ENCODE measurements around the gene CDH13.

The CDH13 gene

GRCh38 chr16:82628088-82628423, 1.3 kb downstream of the CDH13 start:
- TF ChIP-seq POLR2AphosphoS5 (IDR thresholded peaks at IDR 0.05; ENCODE audit: low read depth, low read length) = no peak

GRCh38 chr16:82628711-82629110, 1.9 kb downstream of the CDH13 start:
- TF ChIP-seq REST (IDR thresholded peaks at IDR 0.05; ENCODE audit: insufficient read depth in 1 of 2, low read depth in 2 of 2, low read length in 2 of 2) (no peak), POLR2AphosphoS5 (IDR thresholded peaks at IDR 0.05; ENCODE audit: low read depth, low read length) (no peak), SIN3A (IDR thresholded peaks at IDR 0.05; ENCODE audit: borderline replicate concordance, insufficient read depth, low read length) (no peak), TAF1 (IDR thresholded peaks at IDR 0.05; ENCODE audit: borderline replicate concordance, insufficient read depth, low read length) (no peak), FOXP2 (optimal IDR thresholded peaks at IDR 0.05; ENCODE audit: borderline replicate concordance, extremely low read depth, extremely low read length, insufficient read depth) (no peak)

- TF ChIP-seq FOXP2 (optimal IDR thresholded peaks at IDR 0.05; ENCODE audit: borderline replicate concordance, extremely low read depth, extremely low read length, insufficient read depth) = no peak
- TF ChIP-seq POLR2AphosphoS5 (IDR thresholded peaks at IDR 0.05; ENCODE audit: low read depth, low read length) = no peak
- no peak for TF ChIP-seq SIN3A (IDR thresholded peaks at IDR 0.05; ENCODE audit: borderline replicate concordance, insufficient read depth, low read length)
- no peak for TF ChIP-seq REST (IDR thresholded peaks at IDR 0.05; ENCODE audit: insufficient read depth in 1 of 2, low read depth in 2 of 2, low read length in 2 of 2)
- TF ChIP-seq TAF1 (IDR thresholded peaks at IDR 0.05; ENCODE audit: borderline replicate concordance, insufficient read depth, low read length) = no peak
Measured at GRCh38 chr16:82629441-82630027, 2.8 kb downstream of the CDH13 start.

GRCh38 chr16:82630219-82630618, 3.5 kb downstream of the CDH13 start:
- TF ChIP-seq POLR2AphosphoS5 (IDR thresholded peaks at IDR 0.05; ENCODE audit: low read depth, low read length) (no peak), REST (IDR thresholded peaks at IDR 0.05; ENCODE audit: insufficient read depth in 1 of 2, low read depth in 2 of 2, low read length in 2 of 2) (no peak), FOXP2 (optimal IDR thresholded peaks at IDR 0.05; ENCODE audit: borderline replicate concordance, extremely low read depth, extremely low read length, insufficient read depth) (no peak), SIN3A (IDR thresholded peaks at IDR 0.05; ENCODE audit: borderline replicate concordance, insufficient read depth, low read length) (no peak), TAF1 (IDR thresholded peaks at IDR 0.05; ENCODE audit: borderline replicate concordance, insufficient read depth, low read length) (no peak)

GRCh38 chr16:82630688-82631087, 3.9 kb downstream of the CDH13 start:
- TF ChIP-seq TAF1 (IDR thresholded peaks at IDR 0.05; ENCODE audit: borderline replicate concordance, insufficient read depth, low read length) = no peak
- TF ChIP-seq FOXP2 (optimal IDR thresholded peaks at IDR 0.05; ENCODE audit: borderline replicate concordance, extremely low read depth, extremely low read length, insufficient read depth) = no peak
- no peak for TF ChIP-seq SIN3A (IDR thresholded peaks at IDR 0.05; ENCODE audit: borderline replicate concordance, insufficient read depth, low read length)
- no peak for TF ChIP-seq POLR2AphosphoS5 (IDR thresholded peaks at IDR 0.05; ENCODE audit: low read depth, low read length)
- TF ChIP-seq REST (IDR thresholded peaks at IDR 0.05; ENCODE audit: insufficient read depth in 1 of 2, low read depth in 2 of 2, low read length in 2 of 2) = no peak
